ENCODE data around the gene ATP10D. TPM values are rescaled to one million over a fixed set of nuclear protein-coding genes. Genes with fewer than 3 reads are reported as not detected.

ATP10D gene
- total RNA-seq, 4 donors from 2014 or later, result 28.6 to 41.0 (median 34.6) TPM

- DNase-seq (ENCODE audit: low spot score in 2 of 2), result no peak
- no peaks in the 10 kb centered on the region for H3K9me3 ChIP-seq
- peak overlapping the region; percentile 61 for H3K27ac ChIP-seq
- H3K4me1 ChIP-seq, result no peaks in the 10 kb centered on the region
- TF ChIP-seq POLR2A (IDR thresholded peaks at IDR 0.05) (no peak), POLR2AphosphoS5 (IDR thresholded peaks at IDR 0.05) (no peak), EP300 (IDR thresholded peaks at IDR 0.05) (no peak)
- TF ChIP-seq, protein P1, sequence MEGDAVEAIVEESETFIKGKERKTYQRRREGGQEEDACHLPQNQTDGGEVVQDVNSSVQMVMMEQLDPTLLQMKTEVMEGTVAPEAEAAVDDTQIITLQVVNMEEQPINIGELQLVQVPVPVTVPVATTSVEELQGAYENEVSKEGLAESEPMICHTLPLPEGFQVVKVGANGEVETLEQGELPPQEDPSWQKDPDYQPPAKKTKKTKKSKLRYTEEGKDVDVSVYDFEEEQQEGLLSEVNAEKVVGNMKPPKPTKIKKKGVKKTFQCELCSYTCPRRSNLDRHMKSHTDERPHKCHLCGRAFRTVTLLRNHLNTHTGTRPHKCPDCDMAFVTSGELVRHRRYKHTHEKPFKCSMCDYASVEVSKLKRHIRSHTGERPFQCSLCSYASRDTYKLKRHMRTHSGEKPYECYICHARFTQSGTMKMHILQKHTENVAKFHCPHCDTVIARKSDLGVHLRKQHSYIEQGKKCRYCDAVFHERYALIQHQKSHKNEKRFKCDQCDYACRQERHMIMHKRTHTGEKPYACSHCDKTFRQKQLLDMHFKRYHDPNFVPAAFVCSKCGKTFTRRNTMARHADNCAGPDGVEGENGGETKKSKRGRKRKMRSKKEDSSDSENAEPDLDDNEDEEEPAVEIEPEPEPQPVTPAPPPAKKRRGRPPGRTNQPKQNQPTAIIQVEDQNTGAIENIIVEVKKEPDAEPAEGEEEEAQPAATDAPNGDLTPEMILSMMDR (IDR thresholded peaks at IDR 0.05), result no peak
- H3K27me3 ChIP-seq, result no peaks in the 10 kb centered on the region
- peaks cover 81% of the 10 kb centered on the region for H3K36me3 ChIP-seq
- 88% methylated on average over 3 of the region's 3 CpGs for WGBS
- no peak overlapping the region for H3K4me3 ChIP-seq
Measured at GRCh38 chr4:47579235-47579634, 94.2 kb downstream of the ATP10D start.

- H3K4me3 ChIP-seq, result no peak overlapping the region
- no peaks in the 10 kb centered on the region for H3K27me3 ChIP-seq
Measured at GRCh38 chr4:47590325-47590724, 105.2 kb downstream of the ATP10D start.

GRCh38 chr4:47597696-47598095 lies 112.6 kb downstream of the ATP10D start:
- Histone ChIP-seq H3K27me3 (no peaks in the 10 kb centered on the region), H3K36me3 (peaks cover 6% of the 10 kb centered on the region), H3K27ac (no peak overlapping the region), H3K4me1 (no peaks in the 10 kb centered on the region), H3K9me3 (no peaks in the 10 kb centered on the region), H3K4me3 (no peak overlapping the region)
- 74% methylated on average over 1 of the region's 1 CpG for WGBS
- no peak for DNase-seq (ENCODE audit: low spot score in 2 of 2)
- TF ChIP-seq, protein P1 (IDR thresholded peaks at IDR 0.05), result no peak
- TF ChIP-seq EP300 (IDR thresholded peaks at IDR 0.05) (no peak), POLR2AphosphoS5 (IDR thresholded peaks at IDR 0.05) (no peak), POLR2A (IDR thresholded peaks at IDR 0.05) (no peak)

More at GRCh38 chr4:47590325-47590724, 105.2 kb downstream of the ATP10D start:
- H3K36me3 ChIP-seq, result peaks cover 74% of the 10 kb centered on the region
- peaks cover 12% of the 10 kb centered on the region for H3K9me3 ChIP-seq
- no peaks in the 10 kb centered on the region for H3K4me1 ChIP-seq
- TF ChIP-seq POLR2AphosphoS5 (IDR thresholded peaks at IDR 0.05) (no peak), EP300 (IDR thresholded peaks at IDR 0.05) (no peak), POLR2A (IDR thresholded peaks at IDR 0.05) (no peak)
- TF ChIP-seq, protein P1 (IDR thresholded peaks at IDR 0.05), result no peak
- H3K27ac ChIP-seq, result no peak overlapping the region
- DNase-seq (ENCODE audit: low spot score in 2 of 2), result no peak
- 0% methylated on average over 1 of the region's 1 CpG for WGBS

GRCh38 chr4:47598320-47598719 lies 113.2 kb downstream of the ATP10D start:
- TF ChIP-seq EP300 (IDR thresholded peaks at IDR 0.05) (no peak), POLR2A (IDR thresholded peaks at IDR 0.05) (no peak)
- Histone ChIP-seq H3K4me3 (no peak overlapping the region), H3K27me3 (no peaks in the 10 kb centered on the region), H3K4me1 (no peaks in the 10 kb centered on the region), H3K27ac (no peak overlapping the region), H3K9me3 (no peaks in the 10 kb centered on the region), H3K36me3 (peaks cover 9% of the 10 kb centered on the region)
- WGBS, result 37% methylated on average over 1 of the region's 1 CpG
- no peak for DNase-seq (ENCODE audit: low spot score in 2 of 2)

DNA sequence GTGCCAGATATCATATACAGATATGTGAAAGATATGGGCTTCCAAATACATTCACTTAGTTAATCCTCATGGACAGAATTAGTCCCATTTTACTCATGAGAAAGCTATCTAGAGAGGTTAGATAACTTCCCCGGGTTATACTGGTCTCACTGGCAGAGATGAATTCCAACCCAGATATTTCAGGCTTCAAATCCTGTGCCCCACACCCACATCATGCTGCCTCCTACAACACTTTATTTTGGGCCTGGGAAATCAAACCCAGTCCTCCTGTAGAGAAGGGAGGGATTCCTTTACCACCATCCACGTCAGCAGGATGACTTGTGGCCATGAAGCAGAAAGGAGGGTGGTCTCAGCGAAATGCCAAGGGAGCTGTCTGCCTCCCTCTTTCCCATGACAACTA lies 113.8 kb downstream of the ATP10D start:
- H3K27ac ChIP-seq, result no peak overlapping the region
- WGBS, result 89% methylated on average over 3 of the region's 3 CpGs
- no peaks in the 10 kb centered on the region for H3K9me3 ChIP-seq
- DNase-seq (ENCODE audit: low spot score in 2 of 2), result no peak
- H3K27me3 ChIP-seq, result no peaks in the 10 kb centered on the region
- H3K4me3 ChIP-seq, result no peak overlapping the region
- no peaks in the 10 kb centered on the region for H3K4me1 ChIP-seq
- peaks cover 10% of the 10 kb centered on the region for H3K36me3 ChIP-seq
- TF ChIP-seq EP300 (IDR thresholded peaks at IDR 0.05), result no peak
- TF ChIP-seq POLR2A (IDR thresholded peaks at IDR 0.05), result no peak

DNA sequence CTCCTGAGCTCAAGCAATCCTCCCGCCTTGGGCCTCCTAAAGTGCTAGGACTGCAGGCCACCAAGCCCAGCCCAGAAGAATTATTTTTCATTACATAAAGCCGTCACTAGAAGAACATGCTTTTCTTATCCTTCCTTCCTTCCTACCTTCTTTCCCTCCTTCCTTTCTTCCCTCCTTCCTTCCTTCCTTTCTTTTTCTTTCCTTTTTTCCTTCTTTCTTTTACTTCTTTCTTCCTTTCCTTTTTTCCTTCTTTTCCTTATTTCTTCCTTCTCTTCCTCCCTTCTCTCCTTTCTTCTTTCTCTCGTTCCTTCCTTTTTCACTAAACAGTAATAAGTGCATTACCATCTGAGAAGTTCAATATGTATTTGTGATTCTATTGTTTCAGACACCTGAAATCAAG lies 121.4 kb downstream of the ATP10D start:
- H3K36me3 ChIP-seq, result peaks cover 10% of the 10 kb centered on the region
- no peaks in the 10 kb centered on the region for H3K27me3 ChIP-seq
- DNase-seq (ENCODE audit: low spot score in 2 of 2), result no peak
- 93% methylated on average over 3 of the region's 3 CpGs for WGBS
- no peak overlapping the region for H3K27ac ChIP-seq
- no peak overlapping the region for H3K4me3 ChIP-seq
- no peaks in the 10 kb centered on the region for H3K9me3 ChIP-seq
- H3K4me1 ChIP-seq, result no peaks in the 10 kb centered on the region
- TF ChIP-seq, protein P1 (IDR thresholded peaks at IDR 0.05), result no peak
- no peak for TF ChIP-seq POLR2A (IDR thresholded peaks at IDR 0.05)
- TF ChIP-seq POLR2AphosphoS5 (IDR thresholded peaks at IDR 0.05), result no peak
- no peak for TF ChIP-seq EP300 (IDR thresholded peaks at IDR 0.05)
